Mucosa of descending colon (tissue), 3 donors: ENCODE data around the gene LRRTM4. TPM values are rescaled to one million over a fixed set of nuclear protein-coding genes. Genes with fewer than 3 reads are reported as not detected.

ENCODE experiments used
- ATAC-seq: fragments of 200-7000 bp; cut with Tn5 transposase; one replicate; pipeline ENCODE4 v1.9.1; 2020; ENCODE audit warnings: mild to moderate bottlenecking, moderate library complexity
- DNase-seq, 3 donors: peaks; one replicate each; pipeline ENCODE4 v3.0.0-alpha.2; 2020
- H3K36me3 ChIP-seq: fragments of 200-600 bp; one replicate; pipeline ENCODE4 v1.8.0; 2021; ENCODE audit warnings: low read depth, mild to moderate bottlenecking
- H3K4me1 ChIP-seq: fragments of 200-600 bp; one replicate; pipeline ENCODE4 v1.8.0; 2021; ENCODE audit warnings: low read depth, mild to moderate bottlenecking
- H3K4me3 ChIP-seq: fragments of 200-600 bp; one replicate; pipeline ENCODE4 v1.8.0; 2021; ENCODE audit warnings: mild to moderate bottlenecking
- H3K9me3 ChIP-seq: fragments of 200-600 bp; one replicate; pipeline ENCODE4 v1.8.0; 2021; ENCODE audit warnings: mild to moderate bottlenecking
- intact Hi-C, 2 donors: fragments of 100-400 bp; cut with DNase I in 1 of 2; cut with micrococcal nuclease in 1 of 2; formaldehyde crosslinking; loops; one replicate each; pipeline versions ENCODE4 v1.11.0 to v1.11.1; 2022; cut with DNase I, micrococcal nuclease
- total RNA-seq, 3 donors: library from RNA; stranded (reverse); fragmentation: NEBNext Ultra II Directional in 2 of 3; extraction: Animal tissue kit (Norgen Biotek cat#: 25700) in 2 of 3; gene quantifications; one replicate each; pipeline versions ENCODE4 v1.2.1 to v1.2.4, GENCODE V29; 2021 to 2023
- TF ChIP-seq, protein P1 (sequence below): fragments of 200-600 bp; IDR thresholded peaks from one replicate; pipeline ENCODE4 v1.8.0; 2022; ENCODE audit warnings: antibody characterized with exemption, mild to moderate bottlenecking
- donor health status: DM: no; HTN: no; CAD: no; lungs with moderate emphysema.
- donor health status: DM: no; HTN: no; CAD: no.
- donor health status: DM: no; HTN: yes; CAD: no.

The LRRTM4 gene
- total RNA-seq, 3 donors from 2014 or later, result 0.41 to 1.4 TPM; not detected in 1

DNA sequence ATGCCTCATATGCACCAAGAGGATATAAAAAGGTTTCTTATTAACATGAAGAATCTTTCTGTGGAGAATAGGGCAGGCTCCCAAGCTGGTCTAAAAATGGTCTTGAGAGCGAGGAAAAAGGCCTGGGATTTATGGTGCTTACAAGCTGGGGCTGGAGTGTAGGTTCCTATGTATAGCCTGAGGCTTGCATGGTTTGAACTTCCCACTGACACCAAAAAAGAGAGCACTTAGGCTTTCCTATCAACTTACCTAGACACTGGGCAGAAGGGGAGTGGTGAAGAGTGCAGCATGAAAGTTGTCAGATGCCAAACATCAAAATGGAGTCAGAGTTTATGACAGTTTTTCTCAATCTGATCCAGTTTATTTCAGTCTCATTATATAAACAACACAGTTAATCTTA is 784.6 kb downstream of the LRRTM4 start:
- Histone ChIP-seq H3K9me3 (no peaks in the 10 kb centered on the region), H3K4me3 (no peak overlapping the region), H3K36me3 (no peaks in the 10 kb centered on the region), H3K4me1 (no peaks in the 10 kb centered on the region)
- TF ChIP-seq, protein P1, sequence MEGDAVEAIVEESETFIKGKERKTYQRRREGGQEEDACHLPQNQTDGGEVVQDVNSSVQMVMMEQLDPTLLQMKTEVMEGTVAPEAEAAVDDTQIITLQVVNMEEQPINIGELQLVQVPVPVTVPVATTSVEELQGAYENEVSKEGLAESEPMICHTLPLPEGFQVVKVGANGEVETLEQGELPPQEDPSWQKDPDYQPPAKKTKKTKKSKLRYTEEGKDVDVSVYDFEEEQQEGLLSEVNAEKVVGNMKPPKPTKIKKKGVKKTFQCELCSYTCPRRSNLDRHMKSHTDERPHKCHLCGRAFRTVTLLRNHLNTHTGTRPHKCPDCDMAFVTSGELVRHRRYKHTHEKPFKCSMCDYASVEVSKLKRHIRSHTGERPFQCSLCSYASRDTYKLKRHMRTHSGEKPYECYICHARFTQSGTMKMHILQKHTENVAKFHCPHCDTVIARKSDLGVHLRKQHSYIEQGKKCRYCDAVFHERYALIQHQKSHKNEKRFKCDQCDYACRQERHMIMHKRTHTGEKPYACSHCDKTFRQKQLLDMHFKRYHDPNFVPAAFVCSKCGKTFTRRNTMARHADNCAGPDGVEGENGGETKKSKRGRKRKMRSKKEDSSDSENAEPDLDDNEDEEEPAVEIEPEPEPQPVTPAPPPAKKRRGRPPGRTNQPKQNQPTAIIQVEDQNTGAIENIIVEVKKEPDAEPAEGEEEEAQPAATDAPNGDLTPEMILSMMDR, result no peak
- no peak for DNase-seq
- no peak for ATAC-seq
- intact Hi-C loops, result no loop called here

DNA sequence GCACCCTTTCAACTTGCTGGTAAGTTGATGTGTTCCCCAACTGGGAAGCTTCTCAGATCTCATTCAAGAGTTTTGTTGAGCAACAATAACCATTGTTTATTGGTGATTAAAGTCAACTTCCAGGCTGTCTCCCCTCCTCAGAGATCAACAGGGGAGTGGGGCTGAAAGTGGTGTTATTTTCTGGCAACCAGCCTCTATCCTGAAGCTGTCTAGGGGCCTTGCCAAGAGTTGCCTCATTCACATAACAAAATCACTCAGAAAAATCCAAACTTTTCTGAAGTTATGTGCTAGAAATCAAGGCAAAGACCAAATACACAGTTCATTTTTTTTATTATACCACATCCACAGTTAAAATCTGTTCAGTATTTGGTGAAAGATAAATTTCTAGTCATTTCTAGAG is 788.4 kb downstream of the LRRTM4 start:
- no peak for ATAC-seq
- H3K4me1 ChIP-seq, result no peaks in the 10 kb centered on the region
- H3K4me3 ChIP-seq, result no peak overlapping the region
- no peaks in the 10 kb centered on the region for H3K36me3 ChIP-seq
- intact Hi-C loops, result no loop called here
- DNase-seq, result no peak
- H3K9me3 ChIP-seq, result no peaks in the 10 kb centered on the region
- TF ChIP-seq, protein P1, result no peak

DNA sequence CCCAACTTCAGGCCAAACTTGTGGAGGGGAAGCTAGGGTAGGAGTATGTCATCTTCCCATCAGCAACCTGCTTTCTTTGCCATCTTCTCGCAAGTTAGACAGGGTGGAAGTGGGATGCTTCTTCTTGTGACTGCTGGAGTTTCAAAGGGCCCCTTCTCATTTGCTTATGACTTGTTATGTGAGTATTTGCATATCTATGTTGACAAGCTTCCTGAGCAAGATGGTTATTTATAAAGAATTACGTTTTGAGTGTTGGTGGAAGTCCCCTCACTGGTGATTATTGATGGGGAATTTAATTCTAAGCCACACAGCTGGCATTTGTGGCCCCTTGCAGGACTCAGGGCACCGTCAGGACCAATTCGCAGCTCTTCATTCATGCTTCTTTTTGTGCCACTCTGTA is 791.0 kb downstream of the LRRTM4 start:
- Histone ChIP-seq H3K4me3 (no peak overlapping the region), H3K36me3 (no peaks in the 10 kb centered on the region), H3K9me3 (no peaks in the 10 kb centered on the region), H3K4me1 (no peaks in the 10 kb centered on the region)
- TF ChIP-seq, protein P1, result no peak
- intact Hi-C loops, result no loop called here
- ATAC-seq, result no peak
- no peak for DNase-seq

DNA sequence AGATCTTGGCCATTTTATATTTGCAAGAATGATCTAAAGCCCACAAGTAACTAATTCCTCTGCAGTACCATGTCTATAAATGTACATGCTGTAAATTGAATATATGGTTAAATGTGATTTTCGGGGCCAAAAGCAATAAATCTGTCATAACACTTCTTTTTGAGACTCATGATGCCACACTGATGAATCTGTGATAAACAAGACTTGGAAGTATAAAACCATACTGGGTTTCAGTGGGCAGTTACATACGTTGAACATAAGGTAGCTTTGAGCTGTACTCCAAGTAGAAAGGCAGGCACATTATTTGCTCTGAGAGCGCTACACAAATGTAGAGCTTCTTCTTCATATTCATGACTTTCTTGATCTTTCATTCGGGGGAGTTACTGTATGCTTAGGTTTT is 792.2 kb downstream of the LRRTM4 start:
- no peaks in the 10 kb centered on the region for H3K9me3 ChIP-seq
- TF ChIP-seq, protein P1, result no peak
- no peaks in the 10 kb centered on the region for H3K4me1 ChIP-seq
- ATAC-seq, result no peak
- intact Hi-C loops, result no loop called here
- H3K36me3 ChIP-seq, result no peaks in the 10 kb centered on the region
- H3K4me3 ChIP-seq, result no peak overlapping the region
- DNase-seq, result no peak

DNA sequence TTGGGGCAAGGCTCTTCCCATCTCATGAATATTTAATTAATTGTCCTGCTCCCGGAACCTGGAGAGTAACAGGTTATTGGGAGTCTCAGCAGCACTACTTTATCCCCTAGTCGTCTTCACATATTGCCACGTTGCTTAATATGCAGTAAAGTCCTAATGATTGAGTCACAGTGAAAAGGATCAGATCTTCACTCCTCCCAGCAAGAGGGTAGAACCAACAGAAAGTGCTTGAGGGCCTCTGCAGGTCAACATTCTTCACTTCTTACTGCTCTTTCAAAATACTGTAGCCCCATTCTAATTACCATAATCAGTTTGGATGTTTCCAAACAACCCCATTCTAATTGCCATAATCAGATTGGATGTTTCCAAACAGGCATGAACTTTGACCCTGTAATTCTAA is 801.0 kb downstream of the LRRTM4 start:
- Histone ChIP-seq H3K36me3 (no peaks in the 10 kb centered on the region), H3K4me3 (no peak overlapping the region), H3K4me1 (no peaks in the 10 kb centered on the region), H3K9me3 (no peaks in the 10 kb centered on the region)
- no peak for DNase-seq
- TF ChIP-seq, protein P1, result no peak
- ATAC-seq, result no peak
- intact Hi-C loops, result no loop called here

DNA sequence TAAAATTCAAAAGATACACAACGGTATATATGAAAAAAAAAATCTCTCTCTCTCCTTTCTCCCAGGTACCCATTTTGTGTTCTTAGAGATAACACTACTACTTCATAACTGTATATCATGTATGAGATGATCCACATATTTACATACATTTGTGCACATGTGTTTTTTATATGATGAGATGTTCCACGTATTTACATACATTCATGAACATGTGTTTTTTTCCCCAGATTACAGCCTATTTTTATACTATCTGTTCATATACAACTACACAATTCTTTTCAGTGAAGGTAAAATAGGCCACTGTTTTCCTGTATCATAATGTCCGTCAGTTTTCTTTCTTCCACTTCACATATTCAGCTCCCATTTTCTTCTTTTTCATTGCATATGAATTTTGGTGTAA is 808.9 kb downstream of the LRRTM4 start:
- H3K36me3 ChIP-seq, result no peaks in the 10 kb centered on the region
- DNase-seq (no peak), ATAC-seq (no peak)
- intact Hi-C loops, result no loop called here
- no peak overlapping the region for H3K4me3 ChIP-seq
- TF ChIP-seq, protein P1, result no peak
- H3K9me3 ChIP-seq, result no peaks in the 10 kb centered on the region
- H3K4me1 ChIP-seq, result no peaks in the 10 kb centered on the region
